Bronchial epithelial cell (primary cell): Measurements from ENCODE around the gene FBLN5. TPM values are rescaled to one million over a fixed set of nuclear protein-coding genes. Genes with fewer than 3 reads are reported as not detected.

Experiments used
- DNase-seq: peaks from one replicate; pipeline ENCODE4 v3.0.0-alpha.2; 2010; ENCODE audit warnings: low read depth
- FAIRE-seq: peaks from 2 replicates; lab custom pipeline; 2011; peaks lifted over from hg19 to GRCh38; lab: Jason Lieb, UNC
- H3K27me3 ChIP-seq: 2 replicates; pipeline ENCODE4 v1.5.1; 2011; ENCODE audit warnings: low read length; ENCODE audit not compliant: control insufficient read depth, insufficient read depth
- H3K36me3 ChIP-seq: 2 replicates; pipeline ENCODE4 v1.5.1; 2011; ENCODE audit warnings: low read length; ENCODE audit not compliant: control insufficient read depth, insufficient read depth
- H3K4me3 ChIP-seq: 2 replicates; pipeline ENCODE4 v1.5.1; 2011; ENCODE audit warnings: mild to moderate bottlenecking, low read depth, low read length, control low read depth
- CTCF ChIP-seq: IDR thresholded peaks from 2 replicates; pipeline ENCODE4 v1.5.1; 2011; ENCODE audit warnings: mild to moderate bottlenecking, moderate library complexity, low read length, control low read depth, inconsistent platforms; ENCODE audit not compliant: insufficient read depth, severe bottlenecking
- total RNA-seq: library from RNA; depleted of rRNA; stranded (reverse); fragments of >200 nt; gene quantifications from 2 replicates; pipeline ENCODE4 v1.2.1, GENCODE V29; 2014

The FBLN5 gene
- total RNA-seq, 1 donor from 2014 or later = 0.26 TPM

DNA sequence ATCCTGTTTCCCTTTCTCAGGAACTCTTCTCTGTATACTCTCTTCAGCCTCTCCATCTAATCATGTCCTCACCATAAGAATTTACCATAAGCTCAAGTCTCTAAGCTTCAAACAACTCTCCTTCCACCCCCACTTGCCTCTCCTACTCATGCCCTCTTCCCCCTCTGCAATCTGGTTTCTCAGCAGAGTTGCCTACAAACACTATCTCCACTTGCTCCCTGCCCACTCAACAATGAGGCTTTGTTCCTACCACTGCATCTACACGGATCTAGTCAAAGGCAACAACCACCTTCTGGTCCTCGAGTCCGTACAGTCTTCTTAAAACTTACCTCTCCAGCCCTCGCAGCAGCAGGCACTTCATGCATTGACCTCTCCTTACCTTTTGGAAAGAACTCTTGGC is 17.2 kb upstream of the FBLN5 start:
- DNase-seq = no peak
- no peak for TF ChIP-seq CTCF

DNA sequence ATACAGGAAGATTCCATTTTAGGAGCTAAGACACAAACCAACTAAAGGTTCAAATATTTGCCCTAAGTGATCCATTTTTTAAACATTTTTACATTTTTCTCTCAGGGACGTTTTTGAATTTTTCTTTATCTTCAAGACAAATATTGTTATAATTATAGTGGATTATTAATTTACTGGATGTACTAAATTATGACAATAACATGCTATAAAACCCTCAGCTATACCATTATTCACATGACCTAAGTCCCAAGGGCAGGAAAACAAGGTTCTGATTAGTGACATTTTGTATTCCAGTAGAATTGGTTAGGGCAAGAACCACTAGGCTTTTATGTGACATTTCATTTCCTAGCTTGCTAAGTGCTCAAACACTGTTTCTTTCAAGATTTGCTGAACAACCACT is 16.5 kb upstream of the FBLN5 start:
- Histone ChIP-seq H3K27me3 (no peaks in the 10 kb centered on the region), H3K36me3 (peaks cover under 1% of the 10 kb centered on the region), H3K4me3 (no peak overlapping the region)
- FAIRE-seq (no peak), DNase-seq (no peak)
- TF ChIP-seq CTCF = no peak

More for the DNA sequence above, 17.2 kb upstream of the FBLN5 start:
- no peak for FAIRE-seq
- Histone ChIP-seq H3K36me3 (peaks cover 2% of the 10 kb centered on the region), H3K27me3 (no peaks in the 10 kb centered on the region), H3K4me3 (no peak overlapping the region)

- TF ChIP-seq CTCF = no peak
- no peaks in the 10 kb centered on the region for H3K36me3 ChIP-seq
- H3K27me3 ChIP-seq = no peaks in the 10 kb centered on the region
- FAIRE-seq (no peak), DNase-seq (peak; percentile 58)
- no peak overlapping the region for H3K4me3 ChIP-seq
These were observed 16.0 kb upstream of the FBLN5 start for GRCh38 chr14:91963465-91963864.

- DNase-seq (no peak), FAIRE-seq (no peak)
- no peak overlapping the region for H3K4me3 ChIP-seq
- H3K36me3 ChIP-seq = no peaks in the 10 kb centered on the region
- TF ChIP-seq CTCF = no peak
- no peaks in the 10 kb centered on the region for H3K27me3 ChIP-seq
These were observed 14.1 kb upstream of the FBLN5 start for GRCh38 chr14:91961297-91962220.

DNA sequence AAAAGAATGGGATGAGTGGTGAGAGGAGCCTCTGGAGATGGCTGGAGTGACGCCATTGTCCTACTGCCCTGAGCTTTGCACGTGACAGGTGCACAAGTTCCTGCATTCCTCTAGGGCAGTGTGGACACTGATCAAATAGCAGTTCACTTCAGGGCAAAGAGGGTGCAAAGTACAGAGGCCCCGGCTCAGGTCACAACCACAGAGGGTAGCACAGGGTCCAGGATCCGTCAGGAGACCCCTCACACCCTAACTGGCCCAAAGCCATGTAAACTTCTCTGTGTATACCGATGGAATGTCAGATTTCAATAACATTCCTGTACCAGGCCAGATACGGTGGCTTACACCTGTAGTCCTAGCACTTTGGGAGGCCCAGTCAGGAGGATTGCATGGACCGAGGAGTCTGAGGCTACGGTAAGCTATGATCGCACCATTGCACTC is 10.4 kb upstream of the FBLN5 start:
- DNase-seq (no peak), FAIRE-seq (peak; percentile 36)
- TF ChIP-seq CTCF = no peak
- H3K36me3 ChIP-seq = no peaks in the 10 kb centered on the region
- no peaks in the 10 kb centered on the region for H3K27me3 ChIP-seq
- no peak overlapping the region for H3K4me3 ChIP-seq
